GM23248 (cell line): Measurements from ENCODE around the gene PPHLN1.

ENCODE experiments used
- EZH2 ChIP-seq: fragments of 200-600 bp; sonication (generic); IDR thresholded peaks from 2 replicates; pipeline ENCODE4 v1.6.1; 2018; ENCODE audit warnings: antibody characterized with exemption, mild to moderate bottlenecking; ENCODE audit not compliant: insufficient read depth, poor library complexity, severe bottlenecking
- EZH2phosphoT487 ChIP-seq: fragments of 200-600 bp; sonication (generic); IDR thresholded peaks from 2 replicates; pipeline ENCODE4 v1.6.1; 2018; ENCODE audit warnings: antibody characterized with exemption, moderate library complexity, mild to moderate bottlenecking, low read depth; ENCODE audit not compliant: insufficient read depth

DNA sequence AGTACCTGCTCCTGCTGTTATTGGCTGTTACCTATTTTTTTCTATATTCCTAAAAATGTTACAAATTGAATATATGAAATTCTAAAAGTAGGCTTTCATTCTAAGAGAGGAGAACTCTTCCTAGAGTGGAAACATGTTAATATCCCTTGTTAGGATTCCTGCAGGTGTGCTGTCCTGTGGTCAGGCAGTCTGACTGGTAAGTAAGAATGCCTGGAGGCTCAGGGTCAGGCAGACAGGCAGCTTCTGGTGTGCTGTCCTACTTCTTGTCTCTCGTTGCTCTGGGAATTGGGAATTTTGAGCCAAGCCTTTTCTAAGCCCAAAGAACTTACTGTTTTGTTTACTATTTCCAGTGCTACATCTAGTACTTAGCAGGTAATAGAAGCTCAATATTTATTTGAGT is 10.3 kb downstream of the PPHLN1 start:
- TF ChIP-seq EZH2phosphoT487 = no peak
- no peak for TF ChIP-seq EZH2
